WERI-Rb-1 (cell line): ENCODE measurements around the gene MRPL34.

Experiments used
- DNase-seq: peaks from one replicate; pipeline ENCODE4 v3.0.0-alpha.2; 2020
- H3K27ac ChIP-seq: fragments of 250-450 bp; sonication (Bioruptor Pico); 2 replicates; pipeline ENCODE4 v1.5.1; 2020; ENCODE audit warnings: mild to moderate bottlenecking, moderate library complexity
- H3K27me3 ChIP-seq: fragments of 250-450 bp; sonication (Bioruptor Pico); 2 replicates; pipeline ENCODE4 v1.5.1; 2021; ENCODE audit warnings: mild to moderate bottlenecking, low read depth, moderate library complexity; ENCODE audit not compliant: insufficient read depth, severe bottlenecking
- H3K36me3 ChIP-seq: fragments of 250-450 bp; sonication (Bioruptor Pico); 2 replicates; pipeline ENCODE4 v1.5.1; 2020; ENCODE audit warnings: mild to moderate bottlenecking, moderate library complexity
- H3K4me3 ChIP-seq: 2 replicates; pipeline ENCODE4 v1.5.1; 2011; ENCODE audit warnings: low read depth, mild to moderate bottlenecking, control low read depth, low read length
- H3K9me3 ChIP-seq: fragments of 250-450 bp; sonication (Bioruptor Pico); 2 replicates; pipeline ENCODE4 v1.5.1; 2021; ENCODE audit warnings: mild to moderate bottlenecking, moderate library complexity; ENCODE audit not compliant: severe bottlenecking
- TF ChIP-seq, protein P1 (sequence below): IDR thresholded peaks from 2 replicates; pipeline ENCODE4 v1.5.1; 2011; ENCODE audit warnings: low read depth, mild to moderate bottlenecking, control low read depth, inconsistent platforms, low read length

MRPL34 gene

DNA sequence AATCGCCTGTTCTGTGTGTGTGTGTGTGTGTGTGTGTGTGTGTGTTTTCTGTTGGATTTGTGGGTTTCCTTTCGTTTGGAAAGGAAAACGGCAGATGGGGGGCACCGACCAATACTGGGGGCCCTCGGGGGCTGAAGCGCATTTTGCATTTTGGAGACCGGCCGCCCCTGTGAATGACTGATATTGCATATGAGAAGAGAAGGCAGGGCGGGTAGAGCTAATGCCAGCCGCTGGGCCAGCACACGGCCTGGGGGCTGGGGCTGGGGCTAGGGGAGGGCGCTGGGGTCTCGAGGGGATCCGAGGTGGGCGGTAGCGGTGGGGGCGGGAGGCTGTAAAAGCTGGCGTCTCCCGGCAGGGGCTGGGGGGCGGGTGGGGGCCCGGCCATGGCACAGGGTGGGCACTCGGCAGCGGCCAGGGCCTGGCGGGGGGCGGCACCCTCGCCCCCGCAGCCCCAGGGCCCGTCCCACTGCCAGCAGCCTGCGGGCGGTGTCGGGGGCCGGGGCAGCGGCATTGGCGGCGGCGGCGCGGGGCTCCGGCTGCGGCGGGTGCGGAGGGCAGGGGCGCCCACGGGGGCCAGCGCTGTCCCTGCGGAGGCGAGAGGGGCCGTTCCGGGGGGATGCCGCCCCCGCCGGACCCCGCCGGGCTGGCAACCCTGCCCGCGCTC lies 17.8 kb downstream of the MRPL34 start:
- no peaks in the 10 kb centered on the region for H3K27me3 ChIP-seq
- no peak overlapping the region for H3K4me3 ChIP-seq
- TF ChIP-seq, protein P1, sequence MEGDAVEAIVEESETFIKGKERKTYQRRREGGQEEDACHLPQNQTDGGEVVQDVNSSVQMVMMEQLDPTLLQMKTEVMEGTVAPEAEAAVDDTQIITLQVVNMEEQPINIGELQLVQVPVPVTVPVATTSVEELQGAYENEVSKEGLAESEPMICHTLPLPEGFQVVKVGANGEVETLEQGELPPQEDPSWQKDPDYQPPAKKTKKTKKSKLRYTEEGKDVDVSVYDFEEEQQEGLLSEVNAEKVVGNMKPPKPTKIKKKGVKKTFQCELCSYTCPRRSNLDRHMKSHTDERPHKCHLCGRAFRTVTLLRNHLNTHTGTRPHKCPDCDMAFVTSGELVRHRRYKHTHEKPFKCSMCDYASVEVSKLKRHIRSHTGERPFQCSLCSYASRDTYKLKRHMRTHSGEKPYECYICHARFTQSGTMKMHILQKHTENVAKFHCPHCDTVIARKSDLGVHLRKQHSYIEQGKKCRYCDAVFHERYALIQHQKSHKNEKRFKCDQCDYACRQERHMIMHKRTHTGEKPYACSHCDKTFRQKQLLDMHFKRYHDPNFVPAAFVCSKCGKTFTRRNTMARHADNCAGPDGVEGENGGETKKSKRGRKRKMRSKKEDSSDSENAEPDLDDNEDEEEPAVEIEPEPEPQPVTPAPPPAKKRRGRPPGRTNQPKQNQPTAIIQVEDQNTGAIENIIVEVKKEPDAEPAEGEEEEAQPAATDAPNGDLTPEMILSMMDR, result no peak
- H3K36me3 ChIP-seq, result peaks cover 55% of the 10 kb centered on the region
- DNase-seq, result no peak
- no peaks in the 10 kb centered on the region for H3K9me3 ChIP-seq
- H3K27ac ChIP-seq, result no peak overlapping the region

DNA sequence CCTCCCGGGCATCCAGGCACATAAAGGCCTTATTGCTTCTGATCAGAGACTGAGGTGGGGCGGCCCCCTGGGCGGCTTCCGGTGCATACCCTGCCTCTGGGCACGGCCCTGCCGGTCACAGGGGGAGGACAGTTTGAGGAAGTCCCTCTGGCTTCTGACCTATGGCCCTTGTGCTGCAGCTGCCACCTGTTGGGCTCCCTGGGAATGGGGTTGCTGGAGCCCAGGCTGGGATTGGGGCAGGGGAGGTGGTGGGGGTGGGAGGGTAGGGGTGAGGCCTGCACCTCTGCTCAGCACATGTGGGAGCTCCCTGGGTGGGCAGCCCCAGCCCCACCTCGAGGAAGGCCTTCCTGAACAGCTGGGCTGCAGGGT lies 18.3 kb downstream of the MRPL34 start:
- TF ChIP-seq, protein P1, result no peak
- Histone ChIP-seq H3K9me3 (no peaks in the 10 kb centered on the region), H3K27me3 (no peaks in the 10 kb centered on the region), H3K36me3 (peaks cover 55% of the 10 kb centered on the region), H3K4me3 (no peak overlapping the region), H3K27ac (no peak overlapping the region)
- no peak for DNase-seq

DNA sequence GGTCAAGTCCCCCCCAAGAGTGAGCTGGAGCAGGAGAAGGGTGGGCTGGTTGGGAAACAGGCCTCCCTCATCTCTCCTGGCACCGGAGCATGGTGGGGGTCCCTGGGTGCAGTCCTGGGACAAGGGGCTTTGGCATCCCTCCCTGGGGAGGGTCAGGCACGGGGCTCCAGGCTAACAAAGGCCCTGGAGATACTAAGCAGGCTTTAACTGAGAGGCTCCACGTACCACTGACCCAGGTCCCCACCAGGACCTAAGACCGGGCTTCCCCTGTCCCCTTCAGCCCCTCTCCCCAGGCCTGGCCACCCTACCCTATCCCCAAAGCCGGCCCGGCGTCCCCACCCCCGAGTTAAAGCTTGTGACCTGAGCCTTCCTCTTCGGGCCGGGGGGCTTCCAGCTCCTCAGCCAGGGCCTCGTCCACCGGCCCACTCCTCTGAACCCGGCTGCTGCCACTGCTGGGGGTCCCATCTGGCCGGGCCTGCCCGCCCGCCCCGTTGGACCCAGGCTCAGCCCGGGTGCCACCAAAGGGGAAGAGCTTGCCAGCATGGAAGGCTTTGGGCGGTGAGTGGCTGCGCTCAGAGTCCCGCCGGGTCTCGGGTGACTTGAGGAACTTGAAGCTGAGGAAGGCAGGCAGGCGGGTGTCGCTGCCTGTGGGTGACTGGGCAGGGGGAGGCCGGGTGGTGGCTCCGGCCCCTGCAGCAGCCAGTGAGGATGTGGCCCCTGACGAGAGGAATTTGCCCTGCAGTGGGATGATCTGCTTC lies 18.9 kb downstream of the MRPL34 start:
- Histone ChIP-seq H3K36me3 (peaks cover 55% of the 10 kb centered on the region), H3K27ac (no peak overlapping the region), H3K4me3 (no peak overlapping the region), H3K27me3 (no peaks in the 10 kb centered on the region), H3K9me3 (no peaks in the 10 kb centered on the region)
- DNase-seq, result no peak
- TF ChIP-seq, protein P1, result no peak

DNA sequence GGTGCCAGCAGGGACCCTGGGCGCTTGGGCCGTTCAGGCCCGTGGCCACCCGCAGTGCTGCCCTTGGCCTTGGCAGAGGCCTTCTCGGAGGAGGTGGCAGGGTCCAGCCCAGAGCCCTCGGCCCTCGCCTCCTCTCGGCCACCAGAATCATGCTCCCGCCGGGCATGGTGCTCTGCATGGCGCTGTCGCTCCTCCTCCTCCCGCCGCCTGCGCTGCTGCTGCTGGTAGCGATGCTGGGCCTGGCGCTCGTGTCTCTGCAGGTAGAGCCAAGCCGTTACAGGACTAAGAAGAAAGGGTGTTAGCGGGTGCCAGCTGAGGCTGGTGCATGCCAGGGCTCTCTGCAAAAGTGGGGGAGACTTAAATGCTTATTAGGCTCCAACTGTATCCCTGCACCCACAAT lies 19.5 kb downstream of the MRPL34 start:
- Histone ChIP-seq H3K27me3 (no peaks in the 10 kb centered on the region), H3K27ac (no peak overlapping the region), H3K36me3 (peaks cover 54% of the 10 kb centered on the region), H3K9me3 (no peaks in the 10 kb centered on the region), H3K4me3 (no peak overlapping the region)
- TF ChIP-seq, protein P1, result no peak
- no peak for DNase-seq

DNA sequence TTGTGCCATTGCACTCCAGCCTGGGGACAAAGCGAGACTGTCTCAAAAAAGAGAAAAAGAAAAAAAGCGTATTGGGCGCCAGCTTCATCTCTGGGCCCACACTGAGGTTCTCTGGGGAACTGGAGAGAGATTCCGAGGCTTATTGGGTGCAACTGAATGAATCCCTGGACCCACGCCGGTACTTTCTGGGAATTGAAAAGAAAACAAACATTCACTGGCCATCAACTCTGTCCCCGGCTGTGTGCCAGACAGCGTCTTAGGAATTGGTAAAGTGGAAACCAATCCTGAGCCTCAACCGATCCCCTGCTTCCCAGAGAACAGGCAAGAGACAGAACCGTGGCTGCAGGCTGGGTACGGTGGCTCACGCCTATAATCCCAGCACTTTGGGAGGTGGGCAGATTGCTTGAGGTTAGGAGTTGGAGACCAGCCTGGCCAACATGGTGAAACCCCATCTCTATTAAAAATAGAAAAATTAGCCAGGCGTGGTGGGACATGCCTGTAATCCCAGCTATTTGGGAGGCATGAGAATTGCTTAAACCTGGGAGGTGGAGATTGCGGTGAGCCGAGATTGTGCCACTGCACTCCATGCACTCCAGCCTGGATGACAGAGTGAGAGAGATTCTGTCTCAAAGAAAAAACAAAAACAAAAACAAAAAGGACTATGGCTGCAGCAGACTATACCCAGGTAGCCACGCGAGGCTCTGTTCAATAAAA lies 20.4 kb downstream of the MRPL34 start:
- no peak for DNase-seq
- Histone ChIP-seq H3K36me3 (peaks cover 53% of the 10 kb centered on the region), H3K27me3 (no peaks in the 10 kb centered on the region), H3K4me3 (no peak overlapping the region), H3K9me3 (no peaks in the 10 kb centered on the region), H3K27ac (no peak overlapping the region)
- TF ChIP-seq, protein P1, result no peak
